D721Med (cell line): ENCODE results near the gene METAP1D.

ENCODE experiments used
- DNase-seq: peaks from one replicate; pipeline ENCODE4 v3.0.0; 2011; ENCODE audit warnings: low spot score; ENCODE audit not compliant: insufficient read length
- FAIRE-seq: peaks from 2 replicates; lab custom pipeline; 2011; peaks lifted over from hg19 to GRCh38; lab: Jason Lieb, UNC
- TF ChIP-seq, protein P1 (sequence below): IDR thresholded peaks from 2 replicates; pipeline ENCODE4 v1.5.1; 2012; ENCODE audit warnings: mild to moderate bottlenecking, control low read depth; ENCODE audit not compliant: insufficient read depth; ENCODE audit errors: missing control alignments

METAP1D gene

GRCh38 chr2:172011812-172012575, 12.2 kb downstream of the METAP1D start:
- DNase-seq (no peak), FAIRE-seq (no peak)
- TF ChIP-seq, protein P1, sequence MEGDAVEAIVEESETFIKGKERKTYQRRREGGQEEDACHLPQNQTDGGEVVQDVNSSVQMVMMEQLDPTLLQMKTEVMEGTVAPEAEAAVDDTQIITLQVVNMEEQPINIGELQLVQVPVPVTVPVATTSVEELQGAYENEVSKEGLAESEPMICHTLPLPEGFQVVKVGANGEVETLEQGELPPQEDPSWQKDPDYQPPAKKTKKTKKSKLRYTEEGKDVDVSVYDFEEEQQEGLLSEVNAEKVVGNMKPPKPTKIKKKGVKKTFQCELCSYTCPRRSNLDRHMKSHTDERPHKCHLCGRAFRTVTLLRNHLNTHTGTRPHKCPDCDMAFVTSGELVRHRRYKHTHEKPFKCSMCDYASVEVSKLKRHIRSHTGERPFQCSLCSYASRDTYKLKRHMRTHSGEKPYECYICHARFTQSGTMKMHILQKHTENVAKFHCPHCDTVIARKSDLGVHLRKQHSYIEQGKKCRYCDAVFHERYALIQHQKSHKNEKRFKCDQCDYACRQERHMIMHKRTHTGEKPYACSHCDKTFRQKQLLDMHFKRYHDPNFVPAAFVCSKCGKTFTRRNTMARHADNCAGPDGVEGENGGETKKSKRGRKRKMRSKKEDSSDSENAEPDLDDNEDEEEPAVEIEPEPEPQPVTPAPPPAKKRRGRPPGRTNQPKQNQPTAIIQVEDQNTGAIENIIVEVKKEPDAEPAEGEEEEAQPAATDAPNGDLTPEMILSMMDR = no peak

GRCh38 chr2:172012677-172013391, 13.1 kb downstream of the METAP1D start:
- FAIRE-seq (no peak), DNase-seq (no peak)
- TF ChIP-seq, protein P1 = no peak

DNA sequence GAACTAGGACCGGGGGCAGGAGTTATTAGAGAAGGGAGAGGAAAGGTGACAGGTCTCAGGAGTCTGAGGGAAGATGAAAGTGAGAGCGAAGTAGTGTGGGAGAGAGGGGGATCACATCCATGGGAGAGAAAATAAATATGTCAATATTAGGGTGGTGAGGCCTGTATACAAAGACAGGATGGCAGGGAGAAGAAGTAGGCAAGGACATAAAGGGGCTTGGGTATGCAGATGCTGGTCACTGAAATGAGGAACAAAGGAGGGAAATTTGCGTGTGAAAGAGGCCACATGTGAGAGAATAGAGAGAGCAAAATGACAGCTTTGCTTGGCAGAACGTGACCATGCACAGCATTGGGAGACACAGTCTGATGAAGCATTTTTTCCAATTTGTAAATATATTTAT, 13.6 kb downstream of the METAP1D start:
- DNase-seq (no peak), FAIRE-seq (no peak)
- TF ChIP-seq, protein P1 = no peak

- DNase-seq = no peak
- no peak for FAIRE-seq
- TF ChIP-seq, protein P1 = no peak
These were observed 21.6 kb downstream of the METAP1D start for GRCh38 chr2:172021074-172021931.

DNA sequence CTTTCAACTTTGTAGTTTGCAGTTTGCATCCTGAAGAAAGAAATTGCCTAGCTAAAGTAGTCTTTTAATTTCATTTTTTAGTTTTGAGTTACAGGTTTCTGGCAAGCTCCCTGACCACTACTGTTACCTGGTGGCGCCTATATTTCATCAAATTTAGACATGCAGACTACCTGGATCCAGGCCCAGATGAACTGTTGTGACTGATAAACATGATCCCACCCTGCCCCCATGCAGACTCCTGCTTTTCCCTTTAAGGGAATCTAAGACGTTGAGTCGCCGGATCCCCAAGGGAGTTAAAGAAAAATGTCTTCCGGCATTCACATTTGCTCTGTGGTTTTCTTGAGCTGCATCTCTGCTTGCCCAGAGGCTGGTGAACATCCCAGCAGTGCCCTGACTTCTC, 22.2 kb downstream of the METAP1D start:
- no peak for FAIRE-seq
- DNase-seq = no peak
- TF ChIP-seq, protein P1 = no peak

DNA sequence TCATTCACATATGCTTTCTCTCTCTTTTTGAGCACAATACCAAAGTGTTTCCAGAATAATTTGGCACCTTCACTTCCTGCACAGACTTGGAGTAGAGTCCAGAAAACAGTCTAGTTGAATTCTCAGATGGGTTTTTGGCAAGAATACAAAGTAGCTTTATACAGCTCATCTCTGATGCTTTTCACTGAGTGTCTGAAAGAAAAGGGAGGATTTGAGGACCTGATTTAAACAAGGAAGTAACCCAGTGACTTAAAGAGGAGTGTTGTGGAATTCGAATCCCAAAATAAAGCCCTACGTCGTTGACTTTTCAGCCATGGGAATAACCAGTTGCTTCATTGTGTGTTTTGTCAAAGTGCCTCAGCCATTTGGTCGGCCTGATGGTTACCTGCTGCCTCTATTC, 31.8 kb downstream of the METAP1D start:
- FAIRE-seq (no peak), DNase-seq (no peak)
- TF ChIP-seq, protein P1 = no peak
